Measurements from ENCODE around the gene GDPD1. TPM values are rescaled to one million over a fixed set of nuclear protein-coding genes. Genes with fewer than 3 reads are reported as not detected.
"Not testable (repeated sequence)": the region's sequence is repeated elsewhere in the genome, so short reads cannot be mapped to it uniquely, and the experiment has no call there.

Gene GDPD1
- total RNA-seq, 2 donors from 2014 or later, result 2.2 to 2.6 TPM

GRCh38 chr17:59219370-59219769, 941 bp upstream of the GDPD1 start:
- ATAC-seq (replicated peaks), result no peak
- Mint-ChIP-seq H3K36me3 (ENCODE audit: low read depth) (peaks cover 11% of the 10 kb centered on the region), H3K4me3 (peak overlapping the region; percentile 99), H3K9me3 (no peaks in the 10 kb centered on the region), H3K27me3 (no peaks in the 10 kb centered on the region), H3K4me1 (peaks cover 5% of the 10 kb centered on the region), H3K27ac (no peak overlapping the region)

- Mint-ChIP-seq H3K27ac (peak overlapping the region; percentile 97), H3K36me3 (ENCODE audit: low read depth) (peaks cover 5% of the 10 kb centered on the region), H3K9me3 (no peaks in the 10 kb centered on the region), H3K4me3 (peak overlapping the region; percentile 99), H3K4me1 (peaks cover 5% of the 10 kb centered on the region), H3K27me3 (no peaks in the 10 kb centered on the region)
- no peak for ATAC-seq (replicated peaks)
Measured at GRCh38 chr17:59219992-59220327, 351 bp upstream of the GDPD1 start.

GRCh38 chr17:59221159-59221847, 992 bp downstream of the GDPD1 start:
- no peak for ATAC-seq (replicated peaks)

GRCh38 chr17:59223813-59224212, 3.5 kb downstream of the GDPD1 start:
- H3K9me3 Mint-ChIP-seq, result no peaks in the 10 kb centered on the region
- H3K4me1 Mint-ChIP-seq, result peaks cover 5% of the 10 kb centered on the region
- no peak overlapping the region for H3K4me3 Mint-ChIP-seq
- no peaks in the 10 kb centered on the region for H3K27me3 Mint-ChIP-seq
- H3K27ac Mint-ChIP-seq, result no peak overlapping the region
- ATAC-seq (replicated peaks), result no peak
- H3K36me3 Mint-ChIP-seq (ENCODE audit: low read depth), result peaks cover 4% of the 10 kb centered on the region

More at GRCh38 chr17:59221159-59221847, 992 bp downstream of the GDPD1 start:
- Mint-ChIP-seq H3K27ac (peak overlapping the region; percentile 97), H3K36me3 (ENCODE audit: low read depth) (peaks cover 4% of the 10 kb centered on the region), H3K27me3 (no peaks in the 10 kb centered on the region), H3K9me3 (no peaks in the 10 kb centered on the region), H3K4me3 (peak overlapping the region; percentile 99), H3K4me1 (peaks cover 5% of the 10 kb centered on the region)

GRCh38 chr17:59228588-59228987, 8.3 kb downstream of the GDPD1 start:
- not testable (repeated sequence) for H3K4me3 Mint-ChIP-seq; ATAC-seq (replicated peaks); H3K4me1 Mint-ChIP-seq; H3K9me3 Mint-ChIP-seq; H3K36me3 Mint-ChIP-seq (ENCODE audit: low read depth); H3K27ac Mint-ChIP-seq; H3K27me3 Mint-ChIP-seq

GRCh38 chr17:59230764-59231163, 10.5 kb downstream of the GDPD1 start:
- no peak overlapping the region for H3K4me3 Mint-ChIP-seq
- H3K27me3 Mint-ChIP-seq, result no peaks in the 10 kb centered on the region
- H3K27ac Mint-ChIP-seq, result no peak overlapping the region
- no peaks in the 10 kb centered on the region for H3K36me3 Mint-ChIP-seq (ENCODE audit: low read depth)
- H3K9me3 Mint-ChIP-seq, result no peaks in the 10 kb centered on the region
- no peaks in the 10 kb centered on the region for H3K4me1 Mint-ChIP-seq
- no peak for ATAC-seq (replicated peaks)

GRCh38 chr17:59234631-59235030, 14.3 kb downstream of the GDPD1 start:
- Mint-ChIP-seq H3K9me3 (no peaks in the 10 kb centered on the region), H3K27me3 (no peaks in the 10 kb centered on the region), H3K4me1 (no peaks in the 10 kb centered on the region), H3K27ac (no peak overlapping the region), H3K36me3 (ENCODE audit: low read depth) (no peaks in the 10 kb centered on the region), H3K4me3 (no peak overlapping the region)
- no peak for ATAC-seq (replicated peaks)

GRCh38 chr17:59238906-59239305, 18.6 kb downstream of the GDPD1 start:
- no peak overlapping the region for H3K27ac Mint-ChIP-seq
- no peaks in the 10 kb centered on the region for H3K27me3 Mint-ChIP-seq
- ATAC-seq (replicated peaks), result no peak
- H3K4me3 Mint-ChIP-seq, result no peak overlapping the region
- no peaks in the 10 kb centered on the region for H3K9me3 Mint-ChIP-seq
- no peaks in the 10 kb centered on the region for H3K36me3 Mint-ChIP-seq (ENCODE audit: low read depth)
- H3K4me1 Mint-ChIP-seq, result no peaks in the 10 kb centered on the region

- no peaks in the 10 kb centered on the region for H3K27me3 Mint-ChIP-seq
- no peak for ATAC-seq (replicated peaks)
- H3K4me1 Mint-ChIP-seq, result no peaks in the 10 kb centered on the region
- H3K4me3 Mint-ChIP-seq, result no peak overlapping the region
- no peak overlapping the region for H3K27ac Mint-ChIP-seq
- no peaks in the 10 kb centered on the region for H3K9me3 Mint-ChIP-seq
- H3K36me3 Mint-ChIP-seq (ENCODE audit: low read depth), result no peaks in the 10 kb centered on the region
Measured at GRCh38 chr17:59244081-59244480, 23.8 kb downstream of the GDPD1 start.

- no peaks in the 10 kb centered on the region for H3K9me3 Mint-ChIP-seq
- H3K4me3 Mint-ChIP-seq, result no peak overlapping the region
- ATAC-seq (replicated peaks), result no peak
- no peaks in the 10 kb centered on the region for H3K4me1 Mint-ChIP-seq
- no peaks in the 10 kb centered on the region for H3K27me3 Mint-ChIP-seq
- no peaks in the 10 kb centered on the region for H3K36me3 Mint-ChIP-seq (ENCODE audit: low read depth)
- no peak overlapping the region for H3K27ac Mint-ChIP-seq
Measured at GRCh38 chr17:59254742-59255141, 34.4 kb downstream of the GDPD1 start.

- no peaks in the 10 kb centered on the region for H3K9me3 Mint-ChIP-seq
- H3K4me3 Mint-ChIP-seq, result no peak overlapping the region
- ATAC-seq (replicated peaks), result no peak
- no peaks in the 10 kb centered on the region for H3K4me1 Mint-ChIP-seq
- H3K27ac Mint-ChIP-seq, result no peak overlapping the region
- no peaks in the 10 kb centered on the region for H3K27me3 Mint-ChIP-seq
- no peaks in the 10 kb centered on the region for H3K36me3 Mint-ChIP-seq (ENCODE audit: low read depth)
Measured at GRCh38 chr17:59257101-59257500, 36.8 kb downstream of the GDPD1 start.

- no peaks in the 10 kb centered on the region for H3K9me3 Mint-ChIP-seq
- no peaks in the 10 kb centered on the region for H3K4me1 Mint-ChIP-seq
- H3K36me3 Mint-ChIP-seq (ENCODE audit: low read depth), result no peaks in the 10 kb centered on the region
- H3K27ac Mint-ChIP-seq, result no peak overlapping the region
- no peak overlapping the region for H3K4me3 Mint-ChIP-seq
- no peaks in the 10 kb centered on the region for H3K27me3 Mint-ChIP-seq
- ATAC-seq (replicated peaks), result no peak
Measured at GRCh38 chr17:59260722-59261121, 40.4 kb downstream of the GDPD1 start.

- no peak overlapping the region for H3K4me3 Mint-ChIP-seq
- H3K4me1 Mint-ChIP-seq, result no peaks in the 10 kb centered on the region
- H3K27ac Mint-ChIP-seq, result no peak overlapping the region
- H3K27me3 Mint-ChIP-seq, result no peaks in the 10 kb centered on the region
- H3K36me3 Mint-ChIP-seq (ENCODE audit: low read depth), result peaks cover 15% of the 10 kb centered on the region
- ATAC-seq (replicated peaks), result no peak
- no peaks in the 10 kb centered on the region for H3K9me3 Mint-ChIP-seq
Measured at GRCh38 chr17:59266745-59267144, 46.4 kb downstream of the GDPD1 start.

- Mint-ChIP-seq H3K27me3 (no peaks in the 10 kb centered on the region), H3K36me3 (ENCODE audit: low read depth) (peaks cover 21% of the 10 kb centered on the region), H3K4me3 (no peak overlapping the region), H3K4me1 (no peaks in the 10 kb centered on the region), H3K27ac (no peak overlapping the region), H3K9me3 (no peaks in the 10 kb centered on the region)
- ATAC-seq (replicated peaks), result no peak
Measured at GRCh38 chr17:59267776-59268175, 47.5 kb downstream of the GDPD1 start.

GRCh38 chr17:59275618-59276017, 55.3 kb downstream of the GDPD1 start:
- H3K9me3 Mint-ChIP-seq, result no peaks in the 10 kb centered on the region
- no peaks in the 10 kb centered on the region for H3K4me1 Mint-ChIP-seq
- no peak for ATAC-seq (replicated peaks)
- H3K27ac Mint-ChIP-seq, result no peak overlapping the region
- peaks cover 8% of the 10 kb centered on the region for H3K36me3 Mint-ChIP-seq (ENCODE audit: low read depth)
- no peaks in the 10 kb centered on the region for H3K27me3 Mint-ChIP-seq
- H3K4me3 Mint-ChIP-seq, result no peak overlapping the region

GRCh38 chr17:59277031-59277430, 56.7 kb downstream of the GDPD1 start:
- no peak overlapping the region for H3K27ac Mint-ChIP-seq
- H3K27me3 Mint-ChIP-seq, result no peaks in the 10 kb centered on the region
- no peak for ATAC-seq (replicated peaks)

More at GRCh38 chr17:59277031-59277430, 56.7 kb downstream of the GDPD1 start:
- Mint-ChIP-seq H3K9me3 (no peaks in the 10 kb centered on the region), H3K36me3 (ENCODE audit: low read depth) (peaks cover 4% of the 10 kb centered on the region), H3K4me1 (no peaks in the 10 kb centered on the region), H3K4me3 (no peak overlapping the region)
